Caco-2 (cell line): ENCODE measurements around the gene SOX5. TPM values are rescaled to one million over a fixed set of nuclear protein-coding genes. Genes with fewer than 3 reads are reported as not detected.
"Not testable (repeated sequence)": the region's sequence is repeated elsewhere in the genome, so short reads cannot be mapped to it uniquely, and the experiment has no call there.

Source experiments
- BruUV-seq: library from RNA; stranded (reverse); fragments of 400-500 nt; replicated peaks from 2 replicates; lab custom pipeline; 2021; lab: Mats Ljungman, UMichigan
- CTCF ChIA-PET: fragments of 300-600 bp; sonication (Branson Sonifier 250); formaldehyde crosslinking; loops from one replicate; lab custom pipeline; 2022; ENCODE audit warnings: antibody characterized with exemption; lab: Charles Lee
- POLR2A ChIA-PET: fragments of 300-600 bp; sonication (Branson Sonifier 250); formaldehyde crosslinking; loops from one replicate; lab custom pipeline; 2022; ENCODE audit warnings: antibody characterized with exemption; lab: Charles Lee
- DNase-seq, 2 experiments: peaks; one replicate each; pipeline versions ENCODE4 v3.0.0 to v3.0.0-alpha.2; 2020 to 2022
- H3K27me3 ChIP-seq: replicated peaks from 2 replicates; pipeline ENCODE4 v1.6.0; 2011; ENCODE audit warnings: low read length; ENCODE audit not compliant: control insufficient read depth, insufficient read depth
- H3K36me3 ChIP-seq: 2 replicates; pipeline ENCODE4 v1.5.1; 2011; ENCODE audit warnings: low read length; ENCODE audit not compliant: control insufficient read depth, insufficient read depth
- H3K4me1 ChIP-seq: fragments of 250-450 bp; sonication (Bioruptor Pico); 2 replicates; pipeline ENCODE4 v1.5.1; 2020; ENCODE audit warnings: mild to moderate bottlenecking
- H3K4me3 ChIP-seq: 2 replicates; pipeline ENCODE4 v1.5.1; 2011; ENCODE audit warnings: low read depth, mild to moderate bottlenecking, control low read depth, low read length
- H3K9me3 ChIP-seq: fragments of 250-450 bp; sonication (Bioruptor Pico); 2 replicates; pipeline ENCODE4 v1.5.1; 2020; ENCODE audit warnings: mild to moderate bottlenecking, moderate library complexity
- H3K27ac Mint-ChIP-seq: one replicate; pipeline ENCODE4 v1.8.0; 2022; ENCODE audit warnings: mixed read lengths; ENCODE audit not compliant: unreplicated experiment
- H3K27me3 Mint-ChIP-seq: one replicate; pipeline ENCODE4 v1.8.0; 2022; ENCODE audit warnings: mixed read lengths; ENCODE audit not compliant: insufficient read depth, unreplicated experiment
- H3K36me3 Mint-ChIP-seq: one replicate; pipeline ENCODE4 v1.8.0; 2022; ENCODE audit warnings: mild to moderate bottlenecking, mixed read lengths; ENCODE audit not compliant: insufficient read depth, unreplicated experiment
- H3K4me1 Mint-ChIP-seq: one replicate; pipeline ENCODE4 v1.8.0; 2022; ENCODE audit warnings: low read depth, mixed read lengths; ENCODE audit not compliant: unreplicated experiment
- H3K4me3 Mint-ChIP-seq: one replicate; pipeline ENCODE4 v1.8.0; 2022; ENCODE audit warnings: mild to moderate bottlenecking, moderate library complexity, mixed read lengths; ENCODE audit not compliant: unreplicated experiment
- H3K9me3 Mint-ChIP-seq: one replicate; pipeline ENCODE4 v1.8.0; 2022; ENCODE audit warnings: mixed read lengths; ENCODE audit not compliant: unreplicated experiment
- intact Hi-C: fragments of 100-400 bp; cut with micrococcal nuclease; formaldehyde crosslinking; loops from one replicate; pipeline ENCODE4 v1.10.0; 2022; ENCODE audit not compliant: unreplicated experiment
- total RNA-seq: library from RNA; stranded (reverse); gene quantifications from 2 replicates; pipeline ENCODE4 v1.2.3, GENCODE V29; 2022
- TF ChIP-seq, protein P1 (sequence below), 2 experiments: fragments of 200-600 bp in 1 of 2; IDR thresholded peaks; 1 replicate in 1 of 2; 2 replicates in 1 of 2; pipeline versions ENCODE4 v1.5.1 to v1.8.0; 2011 to 2022; ENCODE audit warnings: antibody characterized with exemption in 1 of 2, control low read depth in 1 of 2, inconsistent platforms in 1 of 2, low read depth in 1 of 2, low read length in 1 of 2, mild to moderate bottlenecking in 1 of 2, moderate library complexity in 1 of 2; ENCODE audit not compliant: insufficient read depth in 1 of 2, severe bottlenecking in 1 of 2, unreplicated experiment in 1 of 2

Gene SOX5
- total RNA-seq, 1 experiment from 2014 or later, result 15.4 TPM

DNA sequence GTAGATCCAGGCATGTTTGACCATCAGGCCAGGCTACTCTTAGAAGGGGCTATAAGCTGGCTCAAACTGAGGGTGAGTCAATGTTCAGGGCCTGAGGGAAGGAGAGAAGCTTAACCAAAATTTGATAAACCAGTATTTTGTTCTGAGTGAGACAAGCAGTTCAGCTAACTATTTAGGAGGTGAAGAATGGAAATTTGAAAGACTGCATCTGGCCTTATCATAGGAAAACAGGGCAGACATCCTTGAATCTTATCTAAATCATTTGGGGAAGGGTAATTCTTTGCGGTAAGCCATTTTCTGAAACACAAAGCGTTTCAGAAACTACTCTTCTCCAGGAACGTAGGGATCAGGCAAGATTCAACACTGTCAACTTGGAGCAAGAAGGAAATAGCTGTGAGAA, 447.2 kb downstream of the SOX5 start:
- Histone ChIP-seq H3K4me1 (no peaks in the 10 kb centered on the region), H3K9me3 (peaks cover 15% of the 10 kb centered on the region; the same call in 1 of the 2 replicates), H3K36me3 (no peaks in the 10 kb centered on the region), H3K27me3 (no peaks in the 10 kb centered on the region), H3K4me3 (no peak overlapping the region)
- no peaks in the 10 kb centered on the region for H3K4me1 Mint-ChIP-seq
- no TSS peak for BruUV-seq
- ChIA-PET CTCF (no interaction called here), POLR2A (no interaction called here)
- H3K4me3 Mint-ChIP-seq, result no peak overlapping the region
- TF ChIP-seq, protein P1, sequence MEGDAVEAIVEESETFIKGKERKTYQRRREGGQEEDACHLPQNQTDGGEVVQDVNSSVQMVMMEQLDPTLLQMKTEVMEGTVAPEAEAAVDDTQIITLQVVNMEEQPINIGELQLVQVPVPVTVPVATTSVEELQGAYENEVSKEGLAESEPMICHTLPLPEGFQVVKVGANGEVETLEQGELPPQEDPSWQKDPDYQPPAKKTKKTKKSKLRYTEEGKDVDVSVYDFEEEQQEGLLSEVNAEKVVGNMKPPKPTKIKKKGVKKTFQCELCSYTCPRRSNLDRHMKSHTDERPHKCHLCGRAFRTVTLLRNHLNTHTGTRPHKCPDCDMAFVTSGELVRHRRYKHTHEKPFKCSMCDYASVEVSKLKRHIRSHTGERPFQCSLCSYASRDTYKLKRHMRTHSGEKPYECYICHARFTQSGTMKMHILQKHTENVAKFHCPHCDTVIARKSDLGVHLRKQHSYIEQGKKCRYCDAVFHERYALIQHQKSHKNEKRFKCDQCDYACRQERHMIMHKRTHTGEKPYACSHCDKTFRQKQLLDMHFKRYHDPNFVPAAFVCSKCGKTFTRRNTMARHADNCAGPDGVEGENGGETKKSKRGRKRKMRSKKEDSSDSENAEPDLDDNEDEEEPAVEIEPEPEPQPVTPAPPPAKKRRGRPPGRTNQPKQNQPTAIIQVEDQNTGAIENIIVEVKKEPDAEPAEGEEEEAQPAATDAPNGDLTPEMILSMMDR (IDR thresholded peaks at IDR 0.05; ENCODE audit: insufficient read depth in 1 of 2, low read depth in 1 of 2, low read length in 1 of 2, severe bottlenecking in 1 of 2, unreplicated experiment in 1 of 2), result no peak
- H3K9me3 Mint-ChIP-seq, result peaks cover 11% of the 10 kb centered on the region
- no peak for DNase-seq
- H3K27ac Mint-ChIP-seq, result no peak overlapping the region
- intact Hi-C loops, result no loop called here
- no peaks in the 10 kb centered on the region for H3K36me3 Mint-ChIP-seq
- peaks cover 14% of the 10 kb centered on the region for H3K27me3 Mint-ChIP-seq

DNA sequence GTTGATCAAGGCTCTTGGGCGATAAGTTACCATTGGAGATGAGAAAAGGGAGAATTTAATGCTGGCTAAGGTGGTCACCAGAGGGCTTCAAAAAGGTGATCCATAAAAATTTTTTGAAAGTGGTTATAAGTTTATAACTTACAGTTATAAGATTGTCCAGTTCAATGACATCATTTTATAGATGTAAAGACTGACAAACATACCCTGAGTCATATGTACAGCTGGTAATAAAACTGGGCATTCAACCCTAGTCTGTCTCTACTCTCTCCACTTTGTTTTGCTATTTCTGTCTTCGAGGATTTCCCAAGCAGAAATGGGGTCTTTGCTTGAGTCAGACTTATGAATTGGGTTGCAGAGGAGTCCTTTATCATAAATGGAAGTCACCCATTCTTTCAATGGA, 454.0 kb downstream of the SOX5 start:
- H3K4me1 ChIP-seq, result no peaks in the 10 kb centered on the region
- intact Hi-C loops, result no loop called here
- Mint-ChIP-seq H3K36me3 (no peaks in the 10 kb centered on the region), H3K27ac (no peak overlapping the region), H3K4me3 (no peak overlapping the region), H3K9me3 (peaks cover 12% of the 10 kb centered on the region), H3K4me1 (no peaks in the 10 kb centered on the region), H3K27me3 (no peaks in the 10 kb centered on the region)
- H3K27me3 ChIP-seq, result no peaks in the 10 kb centered on the region
- BruUV-seq, result no TSS peak
- H3K4me3 ChIP-seq, result no peak overlapping the region
- H3K36me3 ChIP-seq, result no peaks in the 10 kb centered on the region
- ChIA-PET CTCF (no interaction called here), POLR2A (no interaction called here)
- H3K9me3 ChIP-seq, result peaks cover 20% of the 10 kb centered on the region; the same call in 1 of the 2 replicates
- no peak for DNase-seq
- TF ChIP-seq, protein P1 (IDR thresholded peaks at IDR 0.05; ENCODE audit: insufficient read depth in 1 of 2, low read depth in 1 of 2, low read length in 1 of 2, severe bottlenecking in 1 of 2, unreplicated experiment in 1 of 2), result no peak

DNA sequence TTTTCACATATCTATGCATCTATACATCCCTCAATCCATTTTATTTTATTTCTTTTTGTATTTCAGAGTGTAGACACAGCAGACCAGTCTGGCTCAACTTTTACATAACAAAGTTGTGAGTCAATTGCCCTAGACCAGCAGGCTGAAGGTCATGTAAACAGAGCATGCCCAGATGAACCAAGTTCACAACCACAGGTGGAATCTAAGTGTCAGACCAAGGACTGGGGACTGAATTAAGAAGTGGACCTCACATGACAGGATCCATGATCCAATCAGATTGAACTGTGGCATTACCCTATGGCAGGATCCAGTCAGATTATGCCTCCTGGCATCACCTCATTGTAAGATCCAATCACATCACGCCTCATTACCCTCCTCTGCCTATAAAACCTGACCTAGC, 455.8 kb downstream of the SOX5 start:
- TF ChIP-seq, protein P1 (IDR thresholded peaks at IDR 0.05; ENCODE audit: insufficient read depth in 1 of 2, low read depth in 1 of 2, low read length in 1 of 2, severe bottlenecking in 1 of 2, unreplicated experiment in 1 of 2), result no peak
- BruUV-seq, result no TSS peak
- Mint-ChIP-seq H3K27ac (no peak overlapping the region), H3K9me3 (peaks cover 14% of the 10 kb centered on the region), H3K27me3 (no peaks in the 10 kb centered on the region), H3K4me1 (no peaks in the 10 kb centered on the region), H3K36me3 (no peaks in the 10 kb centered on the region), H3K4me3 (no peak overlapping the region)
- CTCF ChIA-PET, result no interaction called here
- POLR2A ChIA-PET, result no interaction called here
- Histone ChIP-seq H3K4me1 (no peaks in the 10 kb centered on the region), H3K4me3 (no peak overlapping the region), H3K9me3 (0 out of 2 replicates have a peak, but pooled peaks cover 8% of the 10 kb centered on the region), H3K36me3 (no peaks in the 10 kb centered on the region), H3K27me3 (no peaks in the 10 kb centered on the region)
- intact Hi-C loops, result no loop called here
- no peak for DNase-seq

DNA sequence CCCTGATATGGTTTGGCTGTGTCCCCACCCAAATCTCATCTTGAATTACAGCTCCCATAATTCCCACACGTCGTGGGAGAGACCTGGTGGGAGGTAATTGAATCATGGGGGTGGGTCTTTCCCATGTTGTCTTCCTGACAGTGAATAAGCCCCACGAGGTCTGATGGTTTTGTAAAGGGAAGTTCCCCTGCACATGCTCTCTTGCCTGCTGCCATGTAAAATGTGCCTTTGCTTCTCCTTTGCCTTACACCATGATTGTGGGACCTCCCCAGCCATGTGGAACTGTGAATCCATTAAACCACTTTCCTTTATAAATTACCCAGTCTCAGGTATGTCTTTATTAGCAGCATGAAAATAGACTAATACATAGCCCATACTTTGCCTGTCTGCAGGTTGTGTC, 458.4 kb downstream of the SOX5 start:
- intact Hi-C loops, H3K4me3 Mint-ChIP-seq, BruUV-seq, H3K36me3 ChIP-seq, DNase-seq, H3K27ac Mint-ChIP-seq, POLR2A ChIA-PET, H3K4me1 ChIP-seq, H3K9me3 ChIP-seq, H3K27me3 ChIP-seq, H3K4me1 Mint-ChIP-seq, H3K4me3 ChIP-seq, CTCF ChIA-PET, H3K36me3 Mint-ChIP-seq, H3K27me3 Mint-ChIP-seq: not testable (repeated sequence)
- peaks cover 14% of the 10 kb centered on the region for H3K9me3 Mint-ChIP-seq
